ENCODE measurements around the gene KRTAP10-6.
"Not testable (repeated sequence)": the region's sequence is repeated elsewhere in the genome, so short reads cannot be mapped to it uniquely, and the experiment has no call there.

KRTAP10-6 gene

DNA sequence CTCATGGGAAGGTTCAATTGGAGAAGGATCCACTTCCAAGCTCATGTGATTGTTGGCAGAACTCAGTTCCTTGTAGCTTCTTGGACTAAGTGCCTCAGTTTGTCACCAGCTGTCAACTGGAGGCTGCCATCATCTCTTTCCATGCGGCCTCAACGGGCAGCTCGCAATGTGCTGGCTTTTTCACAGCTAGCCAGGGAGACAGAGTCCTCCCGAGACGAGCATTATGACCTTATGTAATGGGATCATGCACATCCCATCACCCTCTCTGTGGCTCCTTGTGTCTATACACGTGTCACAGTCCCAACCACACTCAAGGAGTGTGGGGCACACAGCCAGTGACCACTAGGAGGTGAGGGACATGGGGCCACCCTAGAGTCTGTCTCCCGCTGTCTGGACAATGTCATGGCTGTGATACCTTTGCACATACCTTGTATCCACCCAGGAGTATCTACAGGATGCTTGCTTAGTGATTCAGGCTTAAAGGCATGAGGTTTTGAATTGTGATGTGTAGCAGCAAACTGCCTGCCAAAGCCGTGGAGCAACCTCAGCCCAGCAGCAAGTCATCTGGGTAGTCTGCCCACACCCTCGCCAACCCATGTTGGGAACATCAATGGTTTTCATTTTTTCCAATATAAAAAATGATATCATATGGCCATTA lies 3.9 kb upstream of the KRTAP10-6 start:
- DNase-seq: no peak

DNA sequence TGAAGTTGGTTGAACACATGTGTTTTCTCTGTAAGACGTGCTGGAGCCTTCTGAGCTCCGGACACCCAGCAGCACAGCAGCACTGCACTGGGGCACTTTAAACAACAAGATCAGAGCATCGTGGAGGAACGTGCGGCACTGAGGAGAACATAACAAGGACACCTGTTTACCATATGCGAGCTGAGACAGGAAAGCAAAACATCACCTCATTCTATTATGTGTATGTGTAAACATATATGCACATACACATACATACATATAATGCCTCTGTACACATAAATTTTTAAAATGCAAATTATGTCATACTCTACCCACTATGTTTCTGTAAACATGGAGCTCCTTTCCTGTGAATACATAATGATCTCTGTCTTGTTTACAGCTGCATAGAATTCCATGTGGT lies 3.2 kb upstream of the KRTAP10-6 start:
- DNase-seq: no peak

DNA sequence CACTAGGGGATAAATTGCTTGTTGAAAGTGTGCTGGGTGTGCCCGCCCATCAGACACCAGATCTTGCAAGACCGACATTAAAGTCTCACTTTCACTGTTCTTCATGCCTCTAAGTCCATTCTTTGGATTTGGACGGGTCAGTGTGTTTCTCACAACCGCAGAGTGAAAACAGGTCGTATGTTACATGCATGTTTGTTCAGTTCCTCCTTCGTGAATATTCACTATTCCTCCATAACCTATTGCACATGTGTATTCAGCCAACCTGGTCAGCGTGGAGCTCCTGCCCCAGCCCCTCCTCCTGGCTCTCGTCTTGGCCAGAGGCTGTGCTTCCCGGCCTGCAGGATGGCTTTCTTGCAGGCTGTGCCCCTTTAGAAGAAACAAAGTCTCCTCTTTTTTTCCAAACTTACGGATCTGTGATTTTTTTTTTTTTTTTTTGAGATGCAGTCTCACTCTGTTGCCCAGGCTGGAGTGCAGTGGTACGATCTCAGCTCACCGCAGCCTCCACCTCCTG lies 2.2 kb upstream of the KRTAP10-6 start:
- DNase-seq: no peak

GRCh38 chr21:44593598-44594405 lies 1.5 kb upstream of the KRTAP10-6 start:
- DNase-seq: no peak

- not testable (repeated sequence) for DNase-seq
Measured at GRCh38 chr21:44591801-44592130, 539 bp downstream of the KRTAP10-6 start.

- DNase-seq: not testable (repeated sequence)
Measured at GRCh38 chr21:44590897-44591800, 1.2 kb downstream of the KRTAP10-6 start.

DNA sequence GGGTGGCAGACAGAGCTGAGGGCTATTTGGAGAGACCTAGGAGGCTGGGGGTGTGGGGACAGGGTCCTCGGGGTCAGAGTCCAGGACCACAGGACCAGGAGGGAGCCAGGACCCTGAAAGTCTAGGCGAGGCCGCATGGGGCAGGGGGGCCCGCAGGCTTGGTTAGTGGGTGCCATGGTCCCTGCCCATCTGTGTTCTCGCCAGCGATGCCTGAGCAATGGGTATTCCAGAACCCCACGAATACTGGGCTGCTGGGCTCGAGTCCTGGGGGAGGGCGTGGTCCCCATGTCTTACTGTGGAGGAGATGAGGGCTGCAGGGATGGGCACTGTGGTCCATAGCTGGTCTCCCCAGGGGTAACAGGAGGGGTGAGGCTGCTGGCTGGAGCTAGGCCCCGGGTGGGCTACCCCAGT lies 2.0 kb downstream of the KRTAP10-6 start:
- DNase-seq: no peak

DNA sequence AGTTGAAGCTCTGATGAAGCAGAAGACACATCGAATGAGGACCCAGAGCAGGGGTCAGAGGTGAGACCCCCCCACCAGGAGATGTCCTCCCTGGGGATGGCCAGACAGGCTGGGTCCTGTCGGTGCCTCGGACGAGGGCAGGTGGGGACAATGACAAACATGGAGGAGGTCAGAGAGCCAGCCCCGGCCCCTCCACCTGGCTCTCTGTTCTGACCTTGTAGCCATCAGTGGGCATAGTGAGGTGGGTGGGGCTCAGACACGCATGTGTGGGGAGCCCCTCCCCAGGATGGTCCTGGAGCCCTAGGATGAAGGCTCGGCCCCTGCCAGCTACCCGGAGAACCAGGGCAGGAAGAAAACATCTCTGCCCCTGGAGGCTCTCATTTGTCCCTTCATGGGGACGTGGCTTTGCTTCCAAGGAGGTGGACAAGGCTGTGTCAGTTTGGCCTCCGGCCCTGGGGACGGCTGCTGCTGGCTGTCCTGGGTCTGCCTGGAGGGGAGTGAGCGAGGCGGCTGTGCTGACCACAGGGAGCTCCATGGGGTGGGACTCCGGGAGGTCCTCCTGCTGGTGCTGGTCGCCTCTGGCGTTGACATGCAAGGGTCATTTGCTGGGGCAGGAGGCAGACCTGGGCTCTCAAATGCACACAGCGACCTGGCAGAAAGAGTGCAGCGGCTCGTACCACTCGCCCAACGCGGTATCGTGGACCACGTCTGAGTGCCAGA lies 2.6 kb downstream of the KRTAP10-6 start:
- DNase-seq: no peak

DNA sequence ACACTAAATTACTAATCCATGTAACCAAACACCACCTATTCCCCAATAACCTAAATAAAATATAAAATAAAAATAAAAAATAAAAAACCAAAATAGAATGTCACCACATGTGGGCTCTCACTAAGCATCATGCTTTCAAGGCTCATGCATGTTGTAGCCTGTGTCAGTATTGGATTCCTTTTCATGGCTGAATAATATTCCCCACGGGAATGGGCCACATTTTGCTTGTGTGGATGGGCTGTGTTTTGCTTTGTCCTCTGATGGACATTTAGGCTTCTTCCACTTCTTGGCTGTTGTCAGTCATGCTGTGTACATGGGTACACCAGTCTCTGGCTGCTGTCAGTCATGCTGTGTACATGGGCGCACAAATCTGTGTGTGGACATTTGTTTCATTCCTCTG lies 3.2 kb downstream of the KRTAP10-6 start:
- no peak for DNase-seq

GRCh38 chr21:44585892-44586291 lies 6.4 kb downstream of the KRTAP10-6 start:
- no peak for DNase-seq

DNA sequence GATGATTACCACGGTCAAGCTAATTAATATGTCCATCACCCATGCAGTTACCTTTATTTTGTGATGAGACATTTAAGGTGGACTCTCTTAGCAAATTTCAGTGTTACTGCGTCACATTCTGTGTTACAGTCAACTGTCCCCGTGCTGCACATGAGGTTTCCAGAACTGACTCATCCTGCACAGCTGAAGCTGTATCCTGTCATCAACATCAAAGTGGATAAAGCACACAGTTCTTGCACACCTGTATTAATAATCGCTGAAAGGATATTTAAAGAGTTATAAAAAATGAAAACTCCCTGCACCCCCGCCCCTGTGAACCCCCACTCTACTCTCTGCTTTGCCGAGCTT lies 8.5 kb downstream of the KRTAP10-6 start:
- DNase-seq: no peak

- DNase-seq: no peak
Measured at GRCh38 chr21:44583089-44583799, 9.1 kb downstream of the KRTAP10-6 start.

DNA sequence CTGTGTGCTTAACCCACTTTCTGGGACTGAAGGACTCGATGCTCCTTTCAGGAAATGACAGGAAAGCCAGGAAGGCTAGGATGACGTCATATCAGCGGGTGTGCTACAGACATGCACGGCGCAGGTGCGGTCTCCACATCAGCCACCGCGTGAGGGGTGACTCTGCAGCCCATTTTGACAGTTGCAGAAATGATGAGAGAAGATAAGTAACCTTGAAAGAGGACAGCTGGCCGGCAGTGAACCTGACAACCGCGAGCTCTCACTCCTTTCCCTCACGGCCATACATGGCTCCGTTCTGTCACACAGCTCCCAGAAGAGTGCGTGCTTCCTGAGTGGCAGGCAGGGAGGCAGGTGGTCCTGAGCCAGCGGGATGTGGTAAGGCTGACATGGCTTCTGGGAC lies 10.2 kb downstream of the KRTAP10-6 start:
- DNase-seq: no peak

DNA sequence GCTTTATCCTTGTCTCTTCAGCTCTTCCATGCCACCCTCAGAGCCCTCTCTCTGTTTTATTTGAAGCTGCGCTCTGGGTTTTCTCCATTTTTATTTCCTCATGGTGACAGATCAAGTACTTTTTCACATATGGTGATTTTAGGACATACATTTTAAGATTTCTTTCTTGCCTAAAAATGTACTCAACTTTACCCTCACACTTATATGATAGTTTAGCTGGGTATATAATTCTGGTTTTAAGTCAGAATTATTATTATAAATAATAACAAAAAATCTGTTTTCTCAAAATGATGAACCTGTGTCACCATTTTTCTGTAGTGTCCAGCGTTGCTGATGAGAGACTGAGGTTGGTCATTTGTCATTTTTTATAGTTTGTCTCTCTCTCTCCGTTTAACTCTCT lies 11.1 kb downstream of the KRTAP10-6 start:
- no peak for DNase-seq

DNA sequence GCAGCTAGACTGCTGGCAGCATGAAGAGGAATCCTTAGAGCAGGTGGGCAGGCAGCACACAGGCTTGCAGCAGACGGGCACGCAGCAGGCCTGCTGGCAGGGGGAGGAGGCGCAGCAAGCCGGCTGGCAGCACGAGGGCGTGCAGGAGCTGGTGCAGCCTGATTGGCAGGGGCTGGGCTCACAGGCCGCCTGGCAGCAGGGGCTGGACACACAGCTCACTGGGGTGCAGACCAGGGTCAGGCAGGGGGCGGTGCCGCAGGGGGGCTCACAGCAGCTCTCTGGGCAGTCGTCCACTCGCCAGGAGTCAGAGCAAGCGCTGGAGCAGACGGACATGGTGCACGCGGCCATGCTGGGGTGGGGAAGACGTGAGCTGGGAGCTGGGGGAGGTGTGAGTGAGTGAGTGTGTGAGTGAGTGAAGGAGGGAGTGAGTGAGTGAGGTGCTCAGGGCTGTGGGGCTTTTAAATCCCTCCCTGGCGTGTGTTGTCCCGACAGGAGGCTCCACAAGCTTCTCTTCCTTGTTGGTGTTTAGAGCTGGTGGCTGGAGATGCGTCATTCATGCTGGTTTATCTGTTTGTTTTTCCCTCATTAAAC lies 12.0 kb downstream of the KRTAP10-6 start, which contains the start of gene KRTAP10-5:
TSS of gene KRTAP10-5 (minus strand) at position 374 of the 591 bp plus-strand sequence. CDS start at position 348, 26 bp downstream.
- not testable (repeated sequence) for DNase-seq

- no peak for DNase-seq
Measured at GRCh38 chr21:44579833-44580144, 12.5 kb downstream of the KRTAP10-6 start.

DNA sequence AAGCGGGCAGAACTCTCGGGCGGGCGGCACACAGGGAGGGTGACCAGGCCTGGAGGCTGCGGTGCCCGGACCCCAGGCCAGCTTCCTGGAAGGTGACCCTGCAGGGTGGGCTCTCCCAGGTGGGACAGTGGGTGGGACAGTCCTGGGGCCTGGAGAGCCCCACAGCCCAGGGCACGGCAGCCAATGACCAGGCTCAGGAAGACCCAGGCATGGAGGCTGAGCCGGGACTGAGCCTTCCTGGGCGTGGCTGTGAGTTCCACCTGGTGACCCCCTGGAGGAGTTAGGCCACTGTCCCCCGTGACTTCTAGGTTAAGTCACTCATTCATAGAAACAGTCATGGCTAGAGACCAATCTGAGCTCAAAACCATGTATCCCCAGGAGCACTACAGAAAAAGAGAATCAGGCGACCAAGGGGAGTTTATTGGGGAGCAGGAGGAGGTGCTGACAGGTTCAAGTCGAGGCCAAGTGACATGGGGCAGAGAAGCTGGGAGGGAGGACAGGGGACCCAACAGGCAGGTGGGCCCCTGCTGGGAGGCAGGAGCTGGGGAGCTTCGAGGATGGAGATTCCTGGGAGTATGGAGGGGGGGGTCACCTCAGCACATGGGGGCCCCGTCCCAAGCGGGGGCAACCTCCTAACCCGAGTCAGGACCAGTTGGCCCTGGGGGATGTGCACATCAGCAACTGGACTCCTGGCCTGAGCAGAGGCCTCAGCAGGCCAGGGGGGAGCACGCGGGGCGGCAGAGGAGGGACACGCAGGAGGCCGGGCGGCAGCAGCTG lies 13.1 kb downstream of the KRTAP10-6 start:
- DNase-seq: no peak

- DNase-seq: no peak
Measured at GRCh38 chr21:44578371-44579055, 13.8 kb downstream of the KRTAP10-6 start.

GRCh38 chr21:44576025-44576420 lies 16.3 kb downstream of the KRTAP10-6 start:
- DNase-seq: no peak

GRCh38 chr21:44575307-44576024 lies 16.8 kb downstream of the KRTAP10-6 start:
- DNase-seq: no peak

Data from NCI-H2171 (cell line).